Transverse colon (tissue), 4 donors: ENCODE measurements around the gene CADM2. TPM values are rescaled to one million over a fixed set of nuclear protein-coding genes. Genes with fewer than 3 reads are reported as not detected.

ENCODE experiments used
- DNase-seq: peaks from one replicate; pipeline ENCODE4 v3.0.0-alpha.2; 2019
- H3K27ac ChIP-seq, 4 donors: fragments of 200-600 bp; sonication (generic); 2 replicates each; pipeline ENCODE4 v1.5.1; 2016 to 2018; ENCODE audit warnings: inconsistent platforms in 4 of 4
- H3K27me3 ChIP-seq: fragments of 200-600 bp; sonication (generic); 2 replicates; pipeline ENCODE4 v1.5.1; 2017; ENCODE audit warnings: inconsistent platforms
- H3K36me3 ChIP-seq, 4 donors: fragments of 200-600 bp; sonication (generic); 2 replicates each; pipeline ENCODE4 v1.5.1; 2017 to 2019; ENCODE audit warnings: inconsistent platforms in 4 of 4
- H3K4me1 ChIP-seq, 4 donors: fragments of 200-600 bp; sonication (generic); 2 replicates each; pipeline ENCODE4 v1.5.1; 2017 to 2020; ENCODE audit warnings: inconsistent platforms in 4 of 4
- H3K4me3 ChIP-seq, 4 donors: fragments of 200-600 bp; sonication (generic); 1 replicate in 1 of 4; 2 replicates in 3 of 4; pipeline versions ENCODE4 v1.5.1 to v1.6.1; 2017 to 2019; ENCODE audit warnings: inconsistent platforms in 4 of 4
- H3K9me3 ChIP-seq, 2 donors: fragments of 200-600 bp; sonication (generic); 2 replicates each; pipeline ENCODE4 v1.5.1; 2017 to 2019; ENCODE audit warnings: inconsistent platforms in 2 of 2
- EP300 ChIP-seq: sonication (generic); formaldehyde crosslinking; IDR thresholded peaks from one replicate; pipeline ENCODE4 v1.6.1; 2017; ENCODE audit warnings: antibody characterized with exemption, low read depth
- POLR2A ChIP-seq: fragments of 450-650 bp; IDR thresholded peaks from one replicate; pipeline ENCODE4 v1.6.1; 2016; ENCODE audit warnings: antibody characterized with exemption, mild to moderate bottlenecking, moderate library complexity
- POLR2AphosphoS5 ChIP-seq, 3 donors: sonication (generic); formaldehyde crosslinking; IDR thresholded peaks; one replicate each; pipeline ENCODE4 v1.6.1; 2016; ENCODE audit warnings: antibody characterized with exemption in 3 of 3
- WGBS, 2 donors: methylation state at CpG; one replicate each; pipeline ENCODE4 v1.1.5; 2018; ENCODE audit warnings: low coverage in 1 of 2; 5-methylcytosine and 5-hydroxymethylcytosine counted together
- in situ Hi-C, 4 donors: fragments of 200-750 bp; cut with MboI; loops; one replicate each; pipeline versions ENCODE4 v1.15.0 to v1.15.1; 2017; ENCODE audit warnings: low sequenced_read_pairs in 3 of 4, low pct_ligation_motif_present in 1 of 4, low pct_unique_long_range_greater_than_20kb in 1 of 4
- intact Hi-C: fragments of 100-400 bp; cut with DNase I; formaldehyde crosslinking; loops from one replicate; pipeline ENCODE4 v1.15.1; 2023; ENCODE audit warnings: low total_unique reads
- total RNA-seq, 4 donors: library from RNA; depleted of rRNA; stranded (reverse); fragments of >200 nt; gene quantifications; one replicate each; pipeline ENCODE4 v1.1.0, GENCODE V29; 2016
- TF ChIP-seq, protein P1 (sequence below), 5 experiments: fragments of 200-600 bp in 3 of 5; fragments of 450-650 bp in 2 of 5; sonication (generic) in 3 of 5; IDR thresholded peaks; 1 replicate in 2 of 5; 2 replicates in 3 of 5; pipeline ENCODE4 v1.5.1; 2016 to 2017; ENCODE audit warnings: antibody characterized with exemption in 5 of 5, inconsistent platforms in 3 of 5, mild to moderate bottlenecking in 2 of 5, moderate library complexity in 1 of 5

Gene CADM2
- total RNA-seq, 4 donors from 2014 or later = 2.2 to 21.3 (median 4.5) TPM

DNA sequence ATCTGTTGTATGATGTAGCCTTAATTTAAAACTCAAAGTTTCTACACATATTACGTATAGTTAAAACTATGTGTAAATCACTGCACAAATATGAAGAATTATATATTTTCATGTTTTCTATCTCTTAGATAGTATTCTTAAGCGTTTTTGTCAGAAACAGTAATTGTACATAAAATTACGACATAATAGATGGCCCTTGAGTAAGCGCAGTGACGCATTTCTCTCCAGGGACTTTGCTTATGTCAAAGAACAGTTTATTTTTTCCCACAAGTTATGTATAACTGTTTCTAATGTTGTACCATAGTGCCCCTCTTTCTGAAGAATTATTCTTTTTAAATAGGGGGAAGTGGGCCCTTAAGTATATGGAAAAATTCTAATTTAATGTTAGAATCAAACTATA, 1098.2 kb downstream of the CADM2 start:
- H3K4me1 ChIP-seq = no peaks in the 10 kb centered on the region
- H3K9me3 ChIP-seq = no peaks in the 10 kb centered on the region
- H3K27me3 ChIP-seq = no peaks in the 10 kb centered on the region
- TF ChIP-seq, protein P1, sequence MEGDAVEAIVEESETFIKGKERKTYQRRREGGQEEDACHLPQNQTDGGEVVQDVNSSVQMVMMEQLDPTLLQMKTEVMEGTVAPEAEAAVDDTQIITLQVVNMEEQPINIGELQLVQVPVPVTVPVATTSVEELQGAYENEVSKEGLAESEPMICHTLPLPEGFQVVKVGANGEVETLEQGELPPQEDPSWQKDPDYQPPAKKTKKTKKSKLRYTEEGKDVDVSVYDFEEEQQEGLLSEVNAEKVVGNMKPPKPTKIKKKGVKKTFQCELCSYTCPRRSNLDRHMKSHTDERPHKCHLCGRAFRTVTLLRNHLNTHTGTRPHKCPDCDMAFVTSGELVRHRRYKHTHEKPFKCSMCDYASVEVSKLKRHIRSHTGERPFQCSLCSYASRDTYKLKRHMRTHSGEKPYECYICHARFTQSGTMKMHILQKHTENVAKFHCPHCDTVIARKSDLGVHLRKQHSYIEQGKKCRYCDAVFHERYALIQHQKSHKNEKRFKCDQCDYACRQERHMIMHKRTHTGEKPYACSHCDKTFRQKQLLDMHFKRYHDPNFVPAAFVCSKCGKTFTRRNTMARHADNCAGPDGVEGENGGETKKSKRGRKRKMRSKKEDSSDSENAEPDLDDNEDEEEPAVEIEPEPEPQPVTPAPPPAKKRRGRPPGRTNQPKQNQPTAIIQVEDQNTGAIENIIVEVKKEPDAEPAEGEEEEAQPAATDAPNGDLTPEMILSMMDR (IDR thresholded peaks at IDR 0.05) = no peak
- in situ Hi-C loops = no loop called here
- DNase-seq = no peak
- H3K36me3 ChIP-seq = no peaks in the 10 kb centered on the region
- intact Hi-C loops = no loop called here
- 75 to 80% methylated on average over 5 of the region's 5 CpGs for WGBS, 2 donors
- no peak overlapping the region for H3K4me3 ChIP-seq
- H3K27ac ChIP-seq = no peak overlapping the region

DNA sequence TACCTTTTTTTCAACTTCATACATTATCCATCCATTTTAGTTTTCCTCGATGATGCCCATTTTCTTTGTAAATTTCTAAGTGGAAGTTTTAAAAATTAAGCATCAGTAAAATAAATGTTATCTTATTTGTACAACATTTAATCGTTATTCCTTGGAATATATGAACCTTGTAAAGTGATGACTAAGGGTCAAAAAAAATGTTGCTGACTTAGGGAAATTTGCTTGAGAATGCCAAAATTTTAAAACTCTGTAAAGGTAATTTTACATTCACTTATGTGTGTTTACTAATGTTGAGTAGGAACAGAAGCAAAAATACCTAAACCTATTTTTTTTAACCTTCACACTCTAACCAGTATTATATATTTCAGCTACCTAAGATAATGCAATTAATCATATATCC, 1115.0 kb downstream of the CADM2 start:
- no peaks in the 10 kb centered on the region for H3K36me3 ChIP-seq
- TF ChIP-seq, protein P1 (IDR thresholded peaks at IDR 0.05) = no peak
- TF ChIP-seq EP300 = no peak
- TF ChIP-seq POLR2AphosphoS5 (IDR thresholded peaks at IDR 0.05) = no peak
- no peak for TF ChIP-seq POLR2A
- intact Hi-C loops (no loop called here), in situ Hi-C loops (no loop called here)
- 72% methylated on average over 2 of the region's 2 CpGs for WGBS, 2 donors
- no peaks in the 10 kb centered on the region for H3K9me3 ChIP-seq
- no peak overlapping the region for H3K27ac ChIP-seq
- H3K4me3 ChIP-seq = no peak overlapping the region
- no peaks in the 10 kb centered on the region for H3K27me3 ChIP-seq
- no peak for DNase-seq
- no peaks in the 10 kb centered on the region for H3K4me1 ChIP-seq

DNA sequence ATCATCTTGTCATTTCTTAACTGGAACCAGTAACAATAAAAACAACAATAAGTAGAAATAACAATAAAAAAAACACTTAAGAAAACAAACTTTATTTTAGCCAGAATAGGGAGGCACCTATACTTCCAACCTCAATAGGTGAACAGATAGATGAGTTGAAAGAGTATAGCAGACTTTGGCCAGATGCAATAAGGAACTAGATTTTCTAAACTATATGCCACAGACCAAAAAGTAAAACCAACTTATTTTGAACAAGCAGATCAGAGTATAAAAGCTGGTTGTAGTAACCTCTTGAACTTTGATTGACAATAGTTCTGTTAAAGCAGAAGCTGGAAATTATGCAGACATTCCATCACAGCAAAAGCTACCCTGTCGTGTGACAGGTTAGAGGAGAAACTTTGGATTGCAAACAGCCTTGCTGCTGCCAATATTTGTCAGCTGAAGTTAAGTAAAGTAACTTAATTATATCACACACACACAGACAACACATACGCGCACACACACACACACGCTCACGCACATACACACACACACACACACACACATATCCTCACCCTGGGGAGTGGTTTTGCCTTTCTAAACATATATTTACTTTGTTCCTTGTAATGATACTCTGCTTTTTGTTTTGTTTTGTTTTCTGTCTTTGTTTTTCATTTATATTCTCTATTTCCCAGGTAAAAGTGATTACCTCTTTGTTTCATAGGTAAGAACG, 1128.5 kb downstream of the CADM2 start:
- TF ChIP-seq POLR2AphosphoS5 (IDR thresholded peaks at IDR 0.05) = no peak
- TF ChIP-seq POLR2A = no peak
- no peak for TF ChIP-seq EP300
- TF ChIP-seq, protein P1 (IDR thresholded peaks at IDR 0.05) = no peak
- in situ Hi-C loops (no loop called here), intact Hi-C loops (no loop called here)
- no peak overlapping the region for H3K27ac ChIP-seq
- no peak overlapping the region for H3K4me3 ChIP-seq
- H3K27me3 ChIP-seq = no peaks in the 10 kb centered on the region
- H3K36me3 ChIP-seq = no peaks in the 10 kb centered on the region
- no peaks in the 10 kb centered on the region for H3K9me3 ChIP-seq
- H3K4me1 ChIP-seq = peaks cover 0 to 6% (median 0%) of the 10 kb centered on the region in 4 donors
- DNase-seq = peak; percentile 8
- 29 to 53% methylated on average over 2 to 6 of the region's 6 CpGs for WGBS, 2 donors

DNA sequence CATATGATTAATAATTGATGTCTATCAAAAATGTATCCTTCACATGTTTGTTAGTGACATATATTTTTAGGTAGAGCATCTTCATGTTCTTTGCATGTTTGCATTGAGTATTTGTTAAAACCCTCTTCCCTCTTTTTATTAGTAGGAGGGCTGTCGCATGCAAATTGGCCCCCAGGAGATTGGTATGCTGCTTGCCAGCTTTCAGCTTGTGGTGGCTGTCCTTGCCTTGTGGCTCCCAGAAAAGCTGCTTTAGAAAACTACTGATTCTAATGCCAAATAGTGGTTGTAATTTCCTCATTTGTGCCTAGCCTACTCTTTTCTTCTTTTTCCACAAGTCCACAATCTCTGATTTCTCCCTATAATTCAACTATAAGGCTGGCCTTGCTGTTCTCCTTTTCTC, 1145.4 kb downstream of the CADM2 start:
- in situ Hi-C loops (no loop called here), intact Hi-C loops (no loop called here)
- TF ChIP-seq, protein P1 (IDR thresholded peaks at IDR 0.05) = no peak
- no peak for TF ChIP-seq EP300
- no peak for TF ChIP-seq POLR2A
- TF ChIP-seq POLR2AphosphoS5 (IDR thresholded peaks at IDR 0.05) = no peak
- no peaks in the 10 kb centered on the region for H3K36me3 ChIP-seq
- H3K4me1 ChIP-seq = no peaks in the 10 kb centered on the region
- no peaks in the 10 kb centered on the region for H3K27me3 ChIP-seq
- no peak overlapping the region for H3K27ac ChIP-seq
- 71 to 86% methylated on average over 1 of the region's 1 CpG for WGBS, 2 donors
- DNase-seq = no peak
- H3K4me3 ChIP-seq = no peak overlapping the region
- H3K9me3 ChIP-seq = no peaks in the 10 kb centered on the region
